GM13977 (cell line): Measurements from ENCODE around the gene USP17L19.
"Not testable (repeated sequence)": the region's sequence is repeated elsewhere in the genome, so short reads cannot be mapped to it uniquely, and the experiment has no call there.

Source experiments
- DNase-seq: peaks from one replicate; pipeline ENCODE4 v3.0.0; 2012; ENCODE audit warnings: low spot score
- in situ Hi-C: fragments of 300-500 bp; cut with MboI; formaldehyde crosslinking; loops from one replicate; pipeline ENCODE4 v1.12.0; 2022; ENCODE audit warnings: low sequenced_read_pairs, low pct_unique_long_range_greater_than_20kb, mixed read lengths, inconsistent platforms; ENCODE audit not compliant: unreplicated experiment

The USP17L19 gene, protein sequence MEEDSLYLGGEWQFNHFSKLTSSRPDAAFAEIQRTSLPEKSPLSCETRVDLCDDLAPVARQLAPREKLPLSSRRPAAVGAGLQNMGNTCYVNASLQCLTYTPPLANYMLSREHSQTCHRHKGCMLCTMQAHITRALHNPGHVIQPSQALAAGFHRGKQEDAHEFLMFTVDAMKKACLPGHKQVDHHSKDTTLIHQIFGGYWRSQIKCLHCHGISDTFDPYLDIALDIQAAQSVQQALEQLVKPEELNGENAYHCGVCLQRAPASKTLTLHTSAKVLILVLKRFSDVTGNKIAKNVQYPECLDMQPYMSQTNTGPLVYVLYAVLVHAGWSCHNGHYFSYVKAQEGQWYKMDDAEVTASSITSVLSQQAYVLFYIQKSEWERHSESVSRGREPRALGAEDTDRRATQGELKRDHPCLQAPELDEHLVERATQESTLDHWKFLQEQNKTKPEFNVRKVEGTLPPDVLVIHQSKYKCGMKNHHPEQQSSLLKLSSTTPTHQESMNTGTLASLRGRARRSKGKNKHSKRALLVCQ

DNA sequence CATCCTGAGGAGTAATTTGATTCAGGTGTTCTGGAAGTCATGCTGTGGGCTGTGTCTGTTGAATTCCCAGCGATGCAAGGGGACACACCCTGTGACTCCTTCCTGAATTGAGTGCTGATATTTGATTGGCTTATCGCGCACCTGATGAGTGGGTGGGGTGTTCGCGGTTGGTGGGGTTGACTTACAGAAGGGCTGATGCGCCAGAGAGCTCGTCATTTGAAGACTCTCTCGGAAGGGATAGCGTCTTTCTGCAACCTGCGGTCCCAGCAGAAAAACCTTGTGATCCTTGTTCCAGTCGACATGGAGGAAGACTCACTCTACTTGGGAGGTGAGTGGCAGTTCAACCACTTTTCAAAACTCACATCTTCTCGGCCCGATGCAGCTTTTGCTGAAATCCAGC, at the start of gene USP17L19:
Gene USP17L19 (plus strand): TSS at position 301 of the 400 bp plus-strand sequence. CDS start 0 bp downstream, at position 301.
- in situ Hi-C loops, DNase-seq: not testable (repeated sequence)

DNA sequence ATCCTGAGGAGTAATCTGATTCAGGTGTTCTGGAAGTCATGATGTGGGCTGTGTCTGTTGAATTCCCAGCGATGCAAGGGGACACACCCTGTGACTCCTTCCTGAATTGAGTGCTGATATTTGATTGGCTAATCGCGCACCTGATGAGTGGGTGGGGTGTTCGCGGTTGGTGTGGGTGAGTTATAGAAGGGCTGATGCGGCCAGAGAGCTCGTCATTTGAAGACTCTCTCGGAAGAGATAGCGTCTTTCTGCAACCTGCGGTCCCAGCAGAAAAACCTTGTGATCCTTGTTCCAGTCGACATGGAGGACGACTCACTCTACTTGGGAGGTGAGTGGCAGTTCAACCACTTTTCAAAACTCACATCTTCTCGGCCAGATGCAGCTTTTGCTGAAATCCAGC, 42.8 kb upstream of the USP17L19 start, which contains the start of gene USP17L10:
Gene USP17L10 (plus strand): TSS at position 301 of the 400 bp plus-strand sequence. CDS start 0 bp downstream, at position 301.
- in situ Hi-C loops, DNase-seq: not testable (repeated sequence)

DNA sequence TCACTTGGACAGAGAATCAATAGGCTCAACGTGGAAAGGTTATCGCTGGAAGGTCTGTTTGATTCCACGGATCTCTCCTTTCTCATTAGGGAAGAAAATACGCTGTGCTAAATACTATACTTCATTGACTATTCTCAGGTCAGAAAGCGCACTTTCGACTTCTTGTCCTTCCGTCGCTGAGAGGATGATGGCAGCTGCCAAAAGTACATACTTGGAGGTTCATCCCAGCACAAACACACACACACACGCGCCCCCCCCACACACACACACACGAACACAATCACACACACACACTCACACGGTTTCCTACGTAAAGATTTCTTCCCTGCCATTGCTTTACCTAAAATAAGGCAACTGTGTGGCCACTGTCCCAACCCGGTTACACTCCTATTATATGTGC, 38.5 kb upstream of the USP17L19 start:
- in situ Hi-C loops, DNase-seq: not testable (repeated sequence)

DNA sequence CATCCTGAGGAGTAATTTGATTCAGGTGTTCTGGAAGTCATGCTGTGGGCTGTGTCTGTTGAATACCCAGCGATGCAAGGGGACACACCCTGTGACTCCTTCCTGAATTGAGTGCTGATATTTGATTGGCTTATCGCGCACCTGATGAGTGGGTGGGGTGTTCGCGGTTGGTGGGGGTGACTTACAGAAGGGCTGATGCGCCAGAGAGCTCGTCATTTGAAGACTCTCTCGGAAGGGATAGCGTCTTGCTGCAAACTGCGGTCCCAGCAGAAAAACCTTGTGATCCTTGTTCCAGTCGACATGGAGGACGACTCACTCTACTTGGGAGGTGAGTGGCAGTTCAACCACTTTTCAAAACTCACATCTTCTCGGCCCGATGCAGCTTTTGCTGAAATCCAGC, 38.1 kb upstream of the USP17L19 start, which contains the start of gene USP17L11:
Gene USP17L11 (plus strand): TSS at position 301 of the 400 bp plus-strand sequence. CDS start 0 bp downstream, at position 301.
- DNase-seq, in situ Hi-C loops: not testable (repeated sequence)

DNA sequence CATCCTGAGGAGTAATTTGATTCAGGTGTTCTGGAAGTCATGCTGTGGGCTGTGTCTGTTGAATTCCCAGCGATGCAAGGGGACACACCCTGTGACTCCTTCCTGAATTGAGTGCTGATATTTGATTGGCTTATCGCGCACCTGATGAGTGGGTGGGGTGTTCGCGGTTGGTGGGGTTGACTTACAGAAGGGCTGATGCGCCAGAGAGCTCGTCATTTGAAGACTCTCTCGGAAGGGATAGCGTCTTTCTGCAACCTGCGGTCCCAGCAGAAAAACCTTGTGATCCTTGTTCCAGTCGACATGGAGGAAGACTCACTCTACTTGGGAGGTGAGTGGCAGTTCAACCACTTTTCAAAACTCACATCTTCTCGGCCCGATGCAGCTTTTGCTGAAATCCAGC, 33.3 kb upstream of the USP17L19 start, which contains the start of gene USP17L12:
Gene USP17L12 (plus strand): TSS at position 301 of the 400 bp plus-strand sequence. CDS start 0 bp downstream, at position 301.
- in situ Hi-C loops, DNase-seq: not testable (repeated sequence)

DNA sequence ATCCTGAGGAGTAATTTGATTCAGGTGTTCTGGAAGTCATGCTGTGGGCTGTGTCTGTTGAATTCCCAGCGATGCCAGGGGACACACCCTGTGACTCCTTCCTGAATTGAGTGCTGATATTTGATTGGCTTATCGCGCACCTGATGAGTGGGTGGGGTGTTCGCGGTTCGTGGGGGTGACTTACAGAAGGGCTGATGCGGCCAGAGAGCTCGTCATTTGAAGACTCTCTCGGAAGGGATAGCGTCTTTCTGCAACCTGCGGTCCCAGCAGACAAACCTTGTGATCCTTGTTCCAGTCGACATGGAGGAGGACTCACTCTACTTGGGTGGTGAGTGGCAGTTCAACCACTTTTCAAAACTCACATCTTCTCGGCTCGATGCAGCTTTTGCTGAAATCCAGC, 28.6 kb upstream of the USP17L19 start, which contains the start of gene USP17L13:
Gene USP17L13 (plus strand): TSS at position 301 of the 400 bp plus-strand sequence. CDS start 0 bp downstream, at position 301.
- DNase-seq, in situ Hi-C loops: not testable (repeated sequence)

DNA sequence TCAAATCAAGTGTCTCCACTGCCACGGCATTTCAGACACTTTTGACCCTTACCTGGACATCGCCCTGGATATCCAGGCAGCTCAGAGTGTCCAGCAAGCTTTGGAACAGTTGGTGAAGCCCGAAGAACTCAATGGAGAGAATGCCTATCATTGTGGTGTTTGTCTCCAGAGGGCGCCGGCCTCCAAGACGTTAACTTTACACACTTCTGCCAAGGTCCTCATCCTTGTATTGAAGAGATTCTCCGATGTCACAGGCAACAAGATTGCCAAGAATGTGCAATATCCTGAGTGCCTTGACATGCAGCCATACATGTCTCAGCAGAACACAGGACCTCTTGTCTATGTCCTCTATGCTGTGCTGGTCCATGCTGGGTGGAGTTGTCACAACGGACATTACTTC, 22.9 kb upstream of the USP17L19 start:
- in situ Hi-C loops, DNase-seq: not testable (repeated sequence)

DNA sequence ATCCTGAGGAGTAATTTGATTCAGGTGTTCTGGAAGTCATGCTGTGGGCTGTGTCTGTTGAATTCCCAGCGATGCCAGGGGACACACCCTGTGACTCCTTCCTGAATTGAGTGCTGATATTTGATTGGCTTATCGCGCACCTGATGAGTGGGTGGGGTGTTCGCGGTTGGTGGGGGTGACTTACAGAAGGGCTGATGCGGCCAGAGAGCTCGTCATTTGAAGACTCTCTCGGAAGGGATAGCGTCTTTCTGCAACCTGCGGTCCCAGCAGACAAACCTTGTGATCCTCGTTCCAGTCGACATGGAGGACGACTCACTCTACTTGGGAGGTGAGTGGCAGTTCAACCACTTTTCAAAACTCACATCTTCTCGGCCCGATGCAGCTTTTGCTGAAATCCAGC, 19.1 kb upstream of the USP17L19 start, which contains the start of gene USP17L15:
Gene USP17L15 (plus strand): TSS at position 301 of the 400 bp plus-strand sequence. CDS start 0 bp downstream, at position 301.
- DNase-seq, in situ Hi-C loops: not testable (repeated sequence)

DNA sequence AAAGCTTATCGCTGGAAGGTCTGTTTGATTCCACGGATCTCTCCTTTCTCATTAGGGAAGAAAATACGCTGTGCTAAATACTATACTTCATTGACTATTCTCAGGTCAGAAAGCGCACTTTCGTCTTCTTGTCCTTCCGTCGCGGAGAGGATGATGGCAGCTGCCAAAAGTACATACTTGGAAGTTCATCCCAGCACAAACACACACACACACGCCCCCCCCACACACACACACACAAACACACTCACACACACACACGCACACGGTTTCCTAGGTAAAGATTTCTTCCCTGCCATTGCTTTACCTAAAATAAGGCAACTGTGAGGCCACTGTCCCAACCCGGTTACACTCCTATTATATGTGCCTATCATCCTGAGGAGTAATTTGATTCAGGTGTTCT, 14.7 kb upstream of the USP17L19 start:
- in situ Hi-C loops, DNase-seq: not testable (repeated sequence)

DNA sequence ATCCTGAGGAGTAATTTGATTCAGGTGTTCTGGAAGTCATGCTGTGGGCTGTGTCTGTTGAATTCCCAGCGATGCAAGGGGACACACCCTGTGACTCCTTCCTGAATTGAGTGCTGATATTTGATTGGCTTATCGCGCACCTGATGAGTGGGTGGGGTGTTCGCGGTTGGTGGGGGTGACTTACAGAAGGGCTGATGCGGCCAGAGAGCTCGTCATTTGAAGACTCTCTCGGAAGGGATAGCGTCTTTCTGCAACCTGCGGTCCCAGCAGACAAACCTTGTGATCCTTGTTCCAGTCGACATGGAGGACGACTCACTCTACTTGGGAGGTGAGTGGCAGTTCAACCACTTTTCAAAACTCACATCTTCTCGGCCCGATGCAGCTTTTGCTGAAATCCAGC, 9.6 kb upstream of the USP17L19 start, which contains the start of gene USP17L17:
Gene USP17L17 (plus strand): TSS at position 301 of the 400 bp plus-strand sequence. CDS start 0 bp downstream, at position 301.
- in situ Hi-C loops: not testable (repeated sequence)

DNA sequence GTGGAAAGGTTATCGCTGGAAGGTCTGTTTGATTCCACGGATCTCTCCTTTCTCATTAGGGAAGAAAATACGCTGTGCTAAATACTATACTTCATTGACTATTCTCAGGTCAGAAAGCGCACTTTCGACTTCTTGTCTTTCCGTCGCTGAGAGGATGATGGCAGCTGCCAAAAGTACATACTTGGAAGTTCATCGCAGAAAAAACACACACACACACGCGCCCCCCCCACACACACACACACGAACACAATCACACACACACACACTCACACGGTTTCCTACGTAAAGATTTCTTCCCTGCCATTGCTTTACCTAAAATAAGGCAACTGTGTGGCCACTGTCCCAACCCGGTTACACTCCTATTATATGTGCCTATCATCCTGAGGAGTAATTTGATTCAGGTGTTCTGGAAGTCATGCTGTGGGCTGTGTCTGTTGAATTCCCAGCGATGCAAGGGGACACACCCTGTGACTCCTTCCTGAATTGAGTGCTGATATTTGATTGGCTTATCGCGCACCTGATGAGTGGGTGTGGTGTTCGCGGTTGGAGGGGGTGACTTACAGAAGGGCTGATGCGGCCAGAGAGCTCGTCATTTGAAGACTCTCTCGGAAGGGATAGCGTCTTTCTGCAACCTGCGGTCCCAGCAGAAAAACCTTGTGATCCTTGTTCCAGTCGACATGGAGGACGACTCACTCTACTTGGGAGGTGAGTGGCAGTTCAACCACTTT, 5.1 kb upstream of the USP17L19 start, which contains the start of gene USP17L18:
Gene USP17L18 (plus strand): TSS at position 678 of the 728 bp plus-strand sequence. CDS start 0 bp downstream, at position 678.
- DNase-seq, in situ Hi-C loops: not testable (repeated sequence)

More for the DNA sequence above, 9.6 kb upstream of the USP17L19 start, which contains the start of gene USP17L17:
- DNase-seq: not testable (repeated sequence)

DNA sequence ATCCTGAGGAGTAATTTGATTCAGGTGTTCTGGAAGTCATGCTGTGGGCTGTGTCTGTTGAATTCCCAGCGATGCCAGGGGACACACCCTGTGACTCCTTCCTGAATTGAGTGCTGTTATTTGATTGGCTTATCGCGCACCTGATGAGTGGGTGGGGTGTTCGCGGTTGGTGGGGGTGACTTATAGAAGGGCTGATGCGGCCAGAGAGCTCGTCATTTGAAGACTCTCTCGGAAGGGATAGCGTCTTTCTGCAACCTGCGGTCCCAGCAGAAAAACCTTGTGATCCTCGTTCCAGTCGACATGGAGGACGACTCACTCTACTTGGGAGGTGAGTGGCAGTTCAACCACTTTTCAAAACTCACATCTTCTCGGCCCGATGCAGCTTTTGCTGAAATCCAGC, 4.6 kb downstream of the USP17L19 start, which contains the start of gene USP17L20:
Gene USP17L20 (plus strand): TSS at position 301 of the 400 bp plus-strand sequence. CDS start 0 bp downstream, at position 301.
- in situ Hi-C loops, DNase-seq: not testable (repeated sequence)

DNA sequence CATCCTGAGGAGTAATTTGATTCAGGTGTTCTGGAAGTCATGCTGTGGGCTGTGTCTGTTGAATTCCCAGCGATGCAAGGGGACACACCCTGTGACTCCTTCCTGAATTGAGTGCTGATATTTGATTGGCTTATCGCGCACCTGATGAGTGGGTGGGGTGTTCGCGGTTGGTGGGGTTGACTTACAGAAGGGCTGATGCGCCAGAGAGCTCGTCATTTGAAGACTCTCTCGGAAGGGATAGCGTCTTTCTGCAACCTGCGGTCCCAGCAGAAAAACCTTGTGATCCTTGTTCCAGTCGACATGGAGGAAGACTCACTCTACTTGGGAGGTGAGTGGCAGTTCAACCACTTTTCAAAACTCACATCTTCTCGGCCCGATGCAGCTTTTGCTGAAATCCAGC, 9.4 kb downstream of the USP17L19 start, which contains the start of gene USP17L21:
Gene USP17L21 (plus strand): TSS at position 301 of the 400 bp plus-strand sequence. CDS start 0 bp downstream, at position 301.
- DNase-seq: not testable (repeated sequence)

DNA sequence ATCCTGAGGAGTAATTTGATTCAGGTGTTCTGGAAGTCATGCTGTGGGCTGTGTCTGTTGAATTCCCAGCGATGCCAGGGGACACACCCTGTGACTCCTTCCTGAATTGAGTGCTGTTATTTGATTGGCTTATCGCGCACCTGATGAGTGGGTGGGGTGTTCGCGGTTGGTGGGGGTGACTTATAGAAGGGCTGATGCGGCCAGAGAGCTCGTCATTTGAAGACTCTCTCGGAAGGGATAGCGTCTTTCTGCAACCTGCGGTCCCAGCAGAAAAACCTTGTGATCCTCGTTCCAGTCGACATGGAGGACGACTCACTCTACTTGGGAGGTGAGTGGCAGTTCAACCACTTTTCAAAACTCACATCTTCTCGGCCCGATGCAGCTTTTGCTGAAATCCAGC, 14.1 kb downstream of the USP17L19 start, which contains the start of gene USP17L22:
Gene USP17L22 (plus strand): TSS at position 301 of the 400 bp plus-strand sequence. CDS start 0 bp downstream, at position 301.
- DNase-seq, in situ Hi-C loops: not testable (repeated sequence)

More for the DNA sequence above, 9.4 kb downstream of the USP17L19 start, which contains the start of gene USP17L21:
- in situ Hi-C loops: not testable (repeated sequence)

DNA sequence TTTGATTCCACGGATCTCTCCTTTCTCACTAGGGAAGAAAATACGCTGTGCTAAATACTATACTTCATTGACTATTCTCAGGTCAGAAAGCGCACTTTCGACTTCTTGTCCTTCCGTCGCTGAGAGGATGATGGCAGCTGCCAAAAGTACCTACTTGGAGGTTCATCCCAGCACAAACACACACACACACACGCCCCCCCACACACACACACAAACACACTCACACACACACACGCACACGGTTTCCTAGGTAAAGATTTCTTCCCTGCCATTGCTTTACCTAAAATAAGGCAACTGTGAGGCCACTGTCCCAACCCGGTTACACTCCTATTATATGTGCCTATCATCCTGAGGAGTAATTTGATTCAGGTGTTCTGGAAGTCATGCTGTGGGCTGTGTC, 18.5 kb downstream of the USP17L19 start:
- in situ Hi-C loops, DNase-seq: not testable (repeated sequence)
